ENCODE data around the gene NMRAL1. TPM values are rescaled to one million over a fixed set of nuclear protein-coding genes. Genes with fewer than 3 reads are reported as not detected.

The NMRAL1 gene
- total RNA-seq, 1 donor from 2014 or later, result 21.9 TPM

DNA sequence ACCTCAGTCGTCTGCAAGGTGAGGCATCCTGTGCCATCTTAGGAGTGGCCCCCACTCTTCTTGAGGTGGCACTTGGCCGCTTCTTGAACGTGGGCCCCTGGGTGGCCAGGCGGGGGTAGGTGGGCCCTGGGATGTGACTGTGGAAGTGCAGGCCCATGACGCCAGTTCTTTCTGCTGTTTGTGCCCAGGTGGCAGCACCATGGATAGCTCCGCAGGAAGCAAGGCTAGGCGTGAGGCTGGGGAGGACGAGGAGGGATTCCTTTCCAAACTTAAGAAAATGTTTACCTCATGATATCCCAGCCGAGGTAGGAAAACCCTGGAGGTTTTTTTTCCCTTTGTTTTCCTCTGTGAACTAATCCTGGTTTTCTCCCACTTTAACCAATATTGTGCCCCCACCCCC lies 19.8 kb downstream of the NMRAL1 start:
- Histone ChIP-seq H3K9me3 (replicated peaks) (no peaks in the 10 kb centered on the region), H3K4me3 (no peak overlapping the region), H3K4me1 (no peaks in the 10 kb centered on the region), H3K36me3 (peaks cover 87% of the 10 kb centered on the region), H3K27ac (replicated peaks) (no peak overlapping the region), H3K27me3 (ENCODE audit: low read depth) (no peaks in the 10 kb centered on the region)
- intact Hi-C loops (cut with micrococcal nuclease), result no loop called here
- TF ChIP-seq, protein P1, sequence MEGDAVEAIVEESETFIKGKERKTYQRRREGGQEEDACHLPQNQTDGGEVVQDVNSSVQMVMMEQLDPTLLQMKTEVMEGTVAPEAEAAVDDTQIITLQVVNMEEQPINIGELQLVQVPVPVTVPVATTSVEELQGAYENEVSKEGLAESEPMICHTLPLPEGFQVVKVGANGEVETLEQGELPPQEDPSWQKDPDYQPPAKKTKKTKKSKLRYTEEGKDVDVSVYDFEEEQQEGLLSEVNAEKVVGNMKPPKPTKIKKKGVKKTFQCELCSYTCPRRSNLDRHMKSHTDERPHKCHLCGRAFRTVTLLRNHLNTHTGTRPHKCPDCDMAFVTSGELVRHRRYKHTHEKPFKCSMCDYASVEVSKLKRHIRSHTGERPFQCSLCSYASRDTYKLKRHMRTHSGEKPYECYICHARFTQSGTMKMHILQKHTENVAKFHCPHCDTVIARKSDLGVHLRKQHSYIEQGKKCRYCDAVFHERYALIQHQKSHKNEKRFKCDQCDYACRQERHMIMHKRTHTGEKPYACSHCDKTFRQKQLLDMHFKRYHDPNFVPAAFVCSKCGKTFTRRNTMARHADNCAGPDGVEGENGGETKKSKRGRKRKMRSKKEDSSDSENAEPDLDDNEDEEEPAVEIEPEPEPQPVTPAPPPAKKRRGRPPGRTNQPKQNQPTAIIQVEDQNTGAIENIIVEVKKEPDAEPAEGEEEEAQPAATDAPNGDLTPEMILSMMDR (IDR thresholded peaks at IDR 0.05; ENCODE audit: borderline replicate concordance), result no peak
- DNase-seq, result no peak

DNA sequence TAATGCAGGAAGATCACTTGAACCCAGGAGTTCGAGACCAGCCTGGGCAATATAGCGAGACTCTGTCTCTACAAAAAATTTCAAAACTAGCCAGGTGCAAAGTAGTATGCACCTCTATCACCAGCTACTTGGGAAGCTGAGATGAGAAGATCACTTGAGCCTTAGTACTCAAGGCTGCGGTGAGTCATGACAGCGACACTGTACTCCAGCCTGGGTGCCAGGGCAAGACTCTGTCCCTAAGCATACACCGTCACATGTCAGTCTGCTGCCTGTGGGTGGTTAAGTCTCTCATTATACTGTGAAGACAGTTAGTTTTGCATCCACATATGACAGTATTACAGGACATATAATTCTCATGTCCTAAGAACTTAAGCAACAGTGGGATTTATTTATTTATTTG lies 21.8 kb downstream of the NMRAL1 start:
- intact Hi-C loops (cut with micrococcal nuclease), result no loop called here
- Histone ChIP-seq H3K4me1 (no peaks in the 10 kb centered on the region), H3K4me3 (no peak overlapping the region), H3K9me3 (replicated peaks) (no peaks in the 10 kb centered on the region), H3K36me3 (peaks cover 95% of the 10 kb centered on the region), H3K27me3 (ENCODE audit: low read depth) (no peaks in the 10 kb centered on the region), H3K27ac (replicated peaks) (no peak overlapping the region)
- TF ChIP-seq, protein P1 (IDR thresholded peaks at IDR 0.05; ENCODE audit: borderline replicate concordance), result no peak
- DNase-seq, result no peak

DNA sequence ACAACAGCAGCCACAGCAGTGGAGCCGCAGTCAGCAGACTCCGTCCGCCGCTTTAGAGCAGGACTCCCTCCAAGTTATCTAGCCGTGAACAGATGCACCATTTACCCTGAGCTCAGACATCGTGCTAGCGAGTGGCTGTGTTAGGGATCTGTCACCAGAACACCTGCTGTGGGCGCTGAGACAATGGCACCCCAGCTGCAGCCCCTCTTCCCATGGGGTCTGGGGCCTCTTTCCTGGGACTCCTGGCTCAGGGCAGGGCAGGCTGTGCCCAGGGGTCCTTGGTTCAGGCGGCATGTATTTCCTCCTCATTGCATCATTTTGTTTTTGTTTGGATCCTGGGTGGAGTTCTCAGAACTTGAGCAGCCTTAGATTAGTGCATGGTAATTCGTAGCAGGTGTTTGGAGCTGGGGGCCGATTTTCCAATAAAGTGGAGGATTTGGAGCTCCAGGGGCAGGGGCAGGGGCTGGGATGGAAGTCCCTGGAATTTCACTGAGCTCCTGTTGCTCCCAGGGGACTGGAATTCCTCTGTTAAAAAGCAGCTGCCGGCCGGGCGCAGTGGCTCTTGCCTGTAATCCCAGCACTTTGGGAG lies 23.4 kb downstream of the NMRAL1 start:
- H3K27ac ChIP-seq (replicated peaks), result no peak overlapping the region
- H3K27me3 ChIP-seq (ENCODE audit: low read depth), result no peaks in the 10 kb centered on the region
- TF ChIP-seq, protein P1 (IDR thresholded peaks at IDR 0.05; ENCODE audit: borderline replicate concordance), result no peak
- H3K36me3 ChIP-seq, result peaks cover 95% of the 10 kb centered on the region
- H3K9me3 ChIP-seq (replicated peaks), result no peaks in the 10 kb centered on the region
- no peaks in the 10 kb centered on the region for H3K4me1 ChIP-seq
- H3K4me3 ChIP-seq, result no peak overlapping the region
- intact Hi-C loops (cut with micrococcal nuclease), result no loop called here
- no peak for DNase-seq

DNA sequence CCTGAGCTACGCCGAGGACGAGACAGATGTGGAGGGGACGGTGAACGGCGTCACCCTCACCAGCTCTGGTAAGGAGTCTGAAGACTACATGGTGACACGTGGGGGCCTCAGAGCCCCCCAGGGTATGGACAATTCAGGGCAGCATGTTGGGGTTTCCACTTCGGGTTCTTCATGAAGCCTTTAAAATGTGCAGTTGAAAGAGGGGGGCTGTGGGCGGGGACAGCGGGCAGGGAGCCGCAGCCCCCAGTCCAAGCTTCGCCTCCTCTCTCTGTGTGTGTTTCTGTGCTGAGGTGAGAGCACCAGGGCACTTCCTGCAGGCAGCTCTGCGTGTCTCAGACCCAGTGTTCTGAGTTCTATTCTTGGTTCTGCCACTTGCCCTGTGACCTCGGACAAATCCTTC lies 24.0 kb downstream of the NMRAL1 start:
- peaks cover 95% of the 10 kb centered on the region for H3K36me3 ChIP-seq

DNA sequence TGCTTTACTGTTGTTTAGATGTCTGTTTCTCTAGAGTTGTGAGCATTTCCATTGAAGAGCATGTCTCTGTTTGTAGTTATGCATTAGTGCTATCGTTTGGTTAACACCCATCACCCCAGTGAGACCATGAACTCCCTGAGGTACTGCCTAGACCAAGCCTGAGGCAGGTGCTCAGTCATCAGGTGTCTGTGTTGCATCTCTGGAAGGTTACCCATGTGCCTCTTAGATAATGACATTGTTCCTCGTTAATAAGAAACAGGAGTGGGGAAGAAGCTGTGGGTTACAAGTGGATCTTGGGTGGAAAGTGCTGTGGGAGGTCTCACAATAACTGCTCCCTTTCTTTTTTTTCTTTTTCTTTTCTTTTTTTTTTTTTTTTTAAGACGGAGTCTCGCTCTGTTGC lies 30.4 kb downstream of the NMRAL1 start:
- intact Hi-C loops (cut with micrococcal nuclease), result no loop called here
- H3K36me3 ChIP-seq, result peaks cover 100% of the 10 kb centered on the region
- no peaks in the 10 kb centered on the region for H3K27me3 ChIP-seq (ENCODE audit: low read depth)
- TF ChIP-seq, protein P1 (IDR thresholded peaks at IDR 0.05; ENCODE audit: borderline replicate concordance), result no peak
- no peak for DNase-seq
- H3K27ac ChIP-seq (replicated peaks), result no peak overlapping the region
- no peaks in the 10 kb centered on the region for H3K4me1 ChIP-seq
- no peaks in the 10 kb centered on the region for H3K9me3 ChIP-seq (replicated peaks)
- H3K4me3 ChIP-seq, result no peak overlapping the region

More for the DNA sequence above, 24.0 kb downstream of the NMRAL1 start:
- Histone ChIP-seq H3K4me1 (no peaks in the 10 kb centered on the region), H3K27me3 (ENCODE audit: low read depth) (no peaks in the 10 kb centered on the region), H3K27ac (replicated peaks) (no peak overlapping the region), H3K4me3 (no peak overlapping the region), H3K9me3 (replicated peaks) (no peaks in the 10 kb centered on the region)
- DNase-seq, result no peak
- intact Hi-C loops (cut with micrococcal nuclease), result no loop called here
- TF ChIP-seq, protein P1 (IDR thresholded peaks at IDR 0.05; ENCODE audit: borderline replicate concordance), result no peak

Data from left ventricle myocardium inferior (tissue), 1 donor.